HL-60 (cell line): ENCODE data around the gene PRPF38B.

Experiments
- DNase-seq, 2 experiments: peaks; one replicate each; pipeline ENCODE4 v3.0.0-alpha.2; 2010 to 2020; ENCODE audit warnings: low read depth in 1 of 2, low spot score in 1 of 2
- H3K27ac ChIP-seq: fragments of 250-450 bp; sonication (Bioruptor Pico); replicated peaks from 2 replicates; pipeline ENCODE4 v1.5.1; 2020; ENCODE audit warnings: mild to moderate bottlenecking, moderate library complexity
- H3K27me3 ChIP-seq: fragments of 250-450 bp; sonication (Bioruptor Pico); 2 replicates; pipeline ENCODE4 v1.5.1; 2021; ENCODE audit warnings: mild to moderate bottlenecking, moderate library complexity; ENCODE audit not compliant: insufficient read depth, poor library complexity, severe bottlenecking
- H3K4me3 ChIP-seq: replicated peaks from 2 replicates; pipeline ENCODE4 v1.5.1; 2011; ENCODE audit warnings: mild to moderate bottlenecking, control low read depth, low read length; ENCODE audit not compliant: insufficient read depth
- GABPA ChIP-seq: IDR thresholded peaks from 2 replicates; pipeline ENCODE4 v1.6.1; 2012; ENCODE audit warnings: low read depth
- POLR2AphosphoS5 ChIP-seq: IDR thresholded peaks from 2 replicates; pipeline ENCODE4 v1.6.1; 2012; ENCODE audit warnings: low read depth
- SPI1 ChIP-seq: IDR thresholded peaks from 2 replicates; pipeline ENCODE4 v1.6.1; 2012; ENCODE audit warnings: low read depth, mild to moderate bottlenecking, borderline replicate concordance
- TF ChIP-seq, protein P1 (sequence below): IDR thresholded peaks from one replicate; pipeline ENCODE4 v1.5.1; 2011; ENCODE audit warnings: low read length, control low read depth, inconsistent platforms; ENCODE audit not compliant: insufficient read depth
- TF ChIP-seq, protein P2 (sequence below): IDR thresholded peaks from 2 replicates; pipeline ENCODE4 v1.6.1; 2012; ENCODE audit warnings: low read depth; ENCODE audit not compliant: insufficient replicate concordance

The PRPF38B gene

DNA sequence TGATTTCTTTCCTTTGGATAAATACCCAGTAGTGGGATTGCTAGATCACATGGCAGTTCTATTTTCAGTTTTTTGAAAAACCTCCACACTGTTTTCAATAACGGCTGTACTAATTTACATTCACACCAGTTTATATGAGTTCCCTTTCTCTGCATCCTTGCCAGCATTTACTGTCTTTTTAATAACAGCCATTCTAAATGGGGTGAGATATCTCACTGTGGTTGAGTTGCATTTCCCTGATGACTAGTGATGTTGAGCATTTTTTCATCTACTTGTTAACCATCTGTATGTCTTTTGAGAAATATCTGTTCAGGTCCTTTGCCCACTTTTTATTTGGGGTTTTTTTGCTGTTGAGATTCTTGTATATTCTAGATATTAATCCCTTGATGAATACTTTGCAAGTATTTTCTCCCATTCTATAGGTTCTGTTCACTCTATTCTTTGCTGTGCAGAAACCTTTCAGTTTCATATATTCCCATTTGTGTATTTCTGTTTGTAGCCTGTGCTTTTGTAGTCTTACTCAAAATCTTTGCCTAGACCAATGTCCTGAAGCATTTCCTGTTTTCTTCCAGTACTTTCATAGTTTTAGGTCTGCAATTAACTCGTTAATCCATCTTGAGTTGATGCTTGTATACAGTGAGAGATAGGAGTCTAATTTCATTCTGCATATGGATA lies 38.5 kb upstream of the PRPF38B start:
- no peak overlapping the region for H3K4me3 ChIP-seq
- no peak for TF ChIP-seq POLR2AphosphoS5
- TF ChIP-seq, protein P1, sequence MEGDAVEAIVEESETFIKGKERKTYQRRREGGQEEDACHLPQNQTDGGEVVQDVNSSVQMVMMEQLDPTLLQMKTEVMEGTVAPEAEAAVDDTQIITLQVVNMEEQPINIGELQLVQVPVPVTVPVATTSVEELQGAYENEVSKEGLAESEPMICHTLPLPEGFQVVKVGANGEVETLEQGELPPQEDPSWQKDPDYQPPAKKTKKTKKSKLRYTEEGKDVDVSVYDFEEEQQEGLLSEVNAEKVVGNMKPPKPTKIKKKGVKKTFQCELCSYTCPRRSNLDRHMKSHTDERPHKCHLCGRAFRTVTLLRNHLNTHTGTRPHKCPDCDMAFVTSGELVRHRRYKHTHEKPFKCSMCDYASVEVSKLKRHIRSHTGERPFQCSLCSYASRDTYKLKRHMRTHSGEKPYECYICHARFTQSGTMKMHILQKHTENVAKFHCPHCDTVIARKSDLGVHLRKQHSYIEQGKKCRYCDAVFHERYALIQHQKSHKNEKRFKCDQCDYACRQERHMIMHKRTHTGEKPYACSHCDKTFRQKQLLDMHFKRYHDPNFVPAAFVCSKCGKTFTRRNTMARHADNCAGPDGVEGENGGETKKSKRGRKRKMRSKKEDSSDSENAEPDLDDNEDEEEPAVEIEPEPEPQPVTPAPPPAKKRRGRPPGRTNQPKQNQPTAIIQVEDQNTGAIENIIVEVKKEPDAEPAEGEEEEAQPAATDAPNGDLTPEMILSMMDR = no peak
- TF ChIP-seq GABPA = no peak
- no peak for TF ChIP-seq SPI1
- TF ChIP-seq, protein P2, sequence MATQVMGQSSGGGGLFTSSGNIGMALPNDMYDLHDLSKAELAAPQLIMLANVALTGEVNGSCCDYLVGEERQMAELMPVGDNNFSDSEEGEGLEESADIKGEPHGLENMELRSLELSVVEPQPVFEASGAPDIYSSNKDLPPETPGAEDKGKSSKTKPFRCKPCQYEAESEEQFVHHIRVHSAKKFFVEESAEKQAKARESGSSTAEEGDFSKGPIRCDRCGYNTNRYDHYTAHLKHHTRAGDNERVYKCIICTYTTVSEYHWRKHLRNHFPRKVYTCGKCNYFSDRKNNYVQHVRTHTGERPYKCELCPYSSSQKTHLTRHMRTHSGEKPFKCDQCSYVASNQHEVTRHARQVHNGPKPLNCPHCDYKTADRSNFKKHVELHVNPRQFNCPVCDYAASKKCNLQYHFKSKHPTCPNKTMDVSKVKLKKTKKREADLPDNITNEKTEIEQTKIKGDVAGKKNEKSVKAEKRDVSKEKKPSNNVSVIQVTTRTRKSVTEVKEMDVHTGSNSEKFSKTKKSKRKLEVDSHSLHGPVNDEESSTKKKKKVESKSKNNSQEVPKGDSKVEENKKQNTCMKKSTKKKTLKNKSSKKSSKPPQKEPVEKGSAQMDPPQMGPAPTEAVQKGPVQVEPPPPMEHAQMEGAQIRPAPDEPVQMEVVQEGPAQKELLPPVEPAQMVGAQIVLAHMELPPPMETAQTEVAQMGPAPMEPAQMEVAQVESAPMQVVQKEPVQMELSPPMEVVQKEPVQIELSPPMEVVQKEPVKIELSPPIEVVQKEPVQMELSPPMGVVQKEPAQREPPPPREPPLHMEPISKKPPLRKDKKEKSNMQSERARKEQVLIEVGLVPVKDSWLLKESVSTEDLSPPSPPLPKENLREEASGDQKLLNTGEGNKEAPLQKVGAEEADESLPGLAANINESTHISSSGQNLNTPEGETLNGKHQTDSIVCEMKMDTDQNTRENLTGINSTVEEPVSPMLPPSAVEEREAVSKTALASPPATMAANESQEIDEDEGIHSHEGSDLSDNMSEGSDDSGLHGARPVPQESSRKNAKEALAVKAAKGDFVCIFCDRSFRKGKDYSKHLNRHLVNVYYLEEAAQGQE = no peak
- DNase-seq = no peak
- no peak overlapping the region for H3K27ac ChIP-seq
- no peaks in the 10 kb centered on the region for H3K27me3 ChIP-seq

DNA sequence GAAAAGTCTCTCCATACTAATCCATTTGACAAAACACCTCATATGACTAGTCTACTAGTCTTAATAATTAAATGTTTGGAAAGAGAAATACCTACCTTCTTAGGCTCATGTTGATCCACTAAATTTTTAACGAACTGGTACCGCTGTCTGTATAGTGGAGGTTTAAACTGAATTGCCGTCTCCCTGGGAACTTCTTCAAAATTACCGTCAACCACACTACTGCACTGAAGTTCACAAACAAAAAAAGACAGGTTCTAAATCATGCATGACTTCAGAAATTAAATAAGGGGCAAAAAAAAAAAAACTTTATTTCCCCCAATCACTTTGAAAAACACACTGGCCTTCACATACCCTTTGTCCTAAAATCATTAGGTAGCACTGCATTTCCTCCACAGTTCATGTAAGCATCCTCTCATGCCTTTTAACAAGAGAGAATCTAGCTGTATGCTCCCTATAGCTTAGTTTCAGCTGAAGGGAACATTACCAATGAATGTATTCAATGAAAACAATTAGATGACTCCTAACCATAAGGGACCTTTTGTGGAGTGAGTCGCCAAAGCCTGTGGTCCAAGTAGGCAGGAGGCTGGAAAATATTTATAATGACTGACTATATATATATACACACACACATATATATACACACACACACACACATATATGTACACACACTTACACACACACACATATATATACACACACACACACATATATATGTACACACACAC lies 34.6 kb upstream of the PRPF38B start:
- Histone ChIP-seq H3K27me3 (no peaks in the 10 kb centered on the region), H3K27ac (no peak overlapping the region), H3K4me3 (no peak overlapping the region)
- no peak for DNase-seq
- TF ChIP-seq SPI1 (no peak), POLR2AphosphoS5 (no peak), GABPA (no peak)
- TF ChIP-seq, protein P1 = no peak
- TF ChIP-seq, protein P2 = no peak

DNA sequence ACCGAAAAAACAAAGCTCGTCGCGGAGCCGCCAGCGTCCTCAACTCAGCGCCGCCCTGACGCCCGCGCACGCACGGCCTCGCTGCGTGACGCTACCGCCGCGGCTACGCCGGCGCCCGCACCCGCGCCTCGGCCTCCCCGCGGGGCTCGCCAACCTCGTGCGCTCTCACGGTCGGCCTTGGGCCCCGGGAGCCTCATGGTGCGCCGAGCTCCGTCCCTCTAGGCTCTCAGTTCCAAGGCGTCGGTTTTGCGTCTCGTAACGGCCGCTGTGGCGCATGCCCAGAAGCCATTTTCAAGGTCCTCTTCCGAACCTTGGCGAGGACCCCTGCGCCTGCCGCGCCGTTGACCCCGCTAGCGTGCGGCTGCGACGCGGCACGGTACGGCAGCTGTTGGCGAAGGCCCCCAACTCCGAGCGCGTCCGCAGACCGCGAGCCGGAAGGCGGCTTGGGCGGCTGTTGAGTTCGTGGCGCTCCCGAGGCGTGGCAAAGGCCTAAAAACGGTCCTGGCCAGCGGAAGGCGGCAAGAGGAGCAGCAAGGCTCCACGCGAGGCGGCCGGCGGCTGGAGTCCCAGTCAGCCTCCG lies 31.0 kb upstream of the PRPF38B start, which contains the start of gene HENMT1:
HENMT1 (minus strand) TSS at position 64 of the 580 bp plus-strand sequence. CDS start 1,209 bp downstream, outside the sequence.
- Histone ChIP-seq H3K27ac (peak within 1 kb of the TSS; percentile 97), H3K27me3 (no peaks in the 10 kb centered on the region)
- DNase-seq = peak; percentile 43 to 63

More for the DNA sequence above, 31.0 kb upstream of the PRPF38B start, which contains the start of gene HENMT1:
- peak within 1 kb of the TSS; percentile 29 for H3K4me3 ChIP-seq
- TF ChIP-seq, protein P1 = no peak
